SK-N-MC (cell line): ENCODE data around the gene LGALS1.

Experiments
- EZH2 ChIP-seq: fragments of 200-600 bp; sonication (generic); IDR thresholded peaks from one replicate; pipeline ENCODE4 v1.6.1; 2017; ENCODE audit warnings: antibody characterized with exemption
- FOXP2 ChIP-seq: optimal IDR thresholded peaks from 2 replicates; pipeline ENCODE3; 2011; ENCODE audit warnings: mild to moderate bottlenecking, moderate library complexity; ENCODE audit not compliant: insufficient read depth; ENCODE audit errors: extremely low read length, control extremely low read depth
- POLR2AphosphoS5 ChIP-seq: IDR thresholded peaks from 2 replicates; pipeline ENCODE4 v1.6.1; 2012; ENCODE audit warnings: mild to moderate bottlenecking, low read depth, low read length, borderline replicate concordance

DNA sequence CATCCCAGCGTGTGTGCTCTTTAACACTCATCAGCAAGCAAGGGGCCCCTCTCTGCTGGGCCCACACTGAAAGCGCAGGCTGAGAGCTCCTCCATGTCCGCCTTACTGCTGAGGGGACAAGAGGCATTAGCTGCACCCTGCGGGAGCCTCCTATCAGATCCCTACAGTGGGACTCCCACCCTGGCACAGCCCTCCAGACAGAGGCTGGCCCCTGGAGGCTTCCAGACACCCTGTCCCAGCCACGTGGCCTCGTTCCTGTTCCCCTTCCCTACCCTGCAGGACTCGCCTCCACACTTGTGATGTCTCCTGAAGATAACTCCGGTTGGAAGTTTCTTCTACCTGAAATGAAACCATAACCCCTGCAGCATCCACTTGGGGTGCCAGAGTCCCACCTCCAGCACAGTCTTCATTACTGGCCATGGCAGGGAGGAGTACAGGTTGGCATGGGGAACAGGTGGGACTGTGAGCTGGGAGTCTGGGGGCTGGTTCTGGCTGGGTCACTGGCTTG lies 41.0 kb upstream of the LGALS1 start:
- no peak for TF ChIP-seq EZH2
- no peak for TF ChIP-seq POLR2AphosphoS5
- no peak for TF ChIP-seq FOXP2
